ENCODE measurements around the gene LENG8.

- TF ChIP-seq EGR1 (IDR thresholded peaks at IDR 0.05; ENCODE audit: low read depth in 2 of 2) (no peak), CTCF (IDR thresholded peaks at IDR 0.05; ENCODE audit: low read depth, low read length, missing input control) (no peak), GABPA (IDR thresholded peaks at IDR 0.05 in 1 of 2, conservative IDR thresholded peaks at IDR 0.05 in 1 of 2) (no peak), REST (IDR thresholded peaks at IDR 0.05) (no peak), MAX (IDR thresholded peaks at IDR 0.05) (no peak), ATF3 (IDR thresholded peaks at IDR 0.05) (no peak), NR2F2 (IDR thresholded peaks at IDR 0.05) (no peak), JUND (IDR thresholded peaks at IDR 0.05) (no peak), YY1 (IDR thresholded peaks at IDR 0.05) (no peak), SP1 (IDR thresholded peaks at IDR 0.05) (no peak), TAF1 (conservative IDR thresholded peaks at IDR 0.05) (no peak), RAD21 (IDR thresholded peaks at IDR 0.05) (no peak)
Observed at GRCh38 chr19:54425382-54425723, 23.6 kb upstream of the LENG8 start.
